Measurements from ENCODE around the gene TDP1.

Gene TDP1

DNA sequence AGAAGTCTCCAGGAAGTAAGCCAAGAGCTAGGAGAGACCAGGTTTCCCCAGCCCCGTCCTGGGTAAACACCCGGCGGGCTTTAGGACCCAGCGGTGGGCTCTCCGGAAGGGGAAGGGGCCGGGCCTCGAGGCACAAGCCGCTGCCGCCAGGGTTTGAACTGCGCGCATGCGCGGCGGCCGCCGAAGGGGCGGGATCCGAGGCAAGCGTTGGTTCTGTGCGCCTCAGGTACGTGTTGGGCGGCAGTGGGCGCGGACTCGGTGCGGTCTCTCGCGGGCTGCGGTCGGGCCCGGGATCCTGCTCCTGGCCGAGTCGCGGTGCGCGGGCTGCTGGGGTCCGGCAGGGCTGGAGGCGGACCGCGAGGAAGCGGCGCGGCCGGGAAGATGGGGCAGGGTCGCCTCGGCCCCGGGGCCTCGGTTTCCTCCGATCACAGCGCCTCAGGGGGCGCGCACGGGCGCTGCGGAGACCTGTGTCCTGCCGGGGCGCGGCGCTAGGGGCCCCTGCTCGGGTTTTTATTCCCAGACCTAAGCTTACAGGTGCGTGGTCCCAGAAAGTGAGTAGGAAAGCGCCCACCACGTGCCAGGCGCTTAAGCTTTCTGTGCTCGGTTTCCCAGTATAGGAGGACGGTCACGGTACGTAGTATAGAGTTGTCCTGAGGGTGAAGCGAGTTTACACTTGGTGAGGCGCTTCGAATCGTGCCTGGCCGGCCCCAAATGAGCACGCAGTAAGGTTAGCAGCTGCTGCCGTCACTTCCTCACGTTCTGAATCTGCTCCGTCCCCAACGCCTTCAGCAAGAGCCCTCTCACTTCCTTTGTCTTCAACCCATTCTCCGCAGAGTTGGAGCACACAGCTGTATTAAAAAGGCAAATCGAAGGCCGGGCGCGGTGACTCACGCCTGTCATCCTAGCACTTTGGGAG, at the start of gene TDP1:
Gene TDP1 (plus strand): TSS at position 183 of the 916 bp plus-strand sequence. CDS start 7,188 bp downstream, outside the sequence.
- peak; percentile 98 for DNase-seq (ENCODE audit: low spot score)

GRCh38 chr14:89906000-89906399, 49.7 kb upstream of the TDP1 start:
- no peak for DNase-seq (ENCODE audit: low spot score)

DNA sequence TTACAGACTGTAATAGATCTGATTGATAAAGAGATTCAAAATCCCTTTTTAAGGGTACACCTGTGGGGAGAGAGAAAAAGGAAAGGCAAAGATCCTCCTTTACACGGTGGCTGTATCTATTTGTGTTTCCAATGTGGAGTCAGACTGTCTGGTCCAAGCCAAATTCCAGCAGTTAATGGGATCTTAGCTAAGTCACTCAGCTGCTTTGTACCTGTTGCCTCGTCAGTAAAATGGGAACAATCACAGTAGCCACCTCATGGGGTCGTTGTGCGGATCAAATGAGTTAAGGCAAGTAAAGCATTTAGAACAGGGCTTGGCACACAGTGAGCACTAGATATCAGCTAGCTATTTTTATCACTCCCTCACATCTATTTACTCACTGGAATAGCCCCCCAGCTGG, 48.1 kb upstream of the TDP1 start:
- no peak for DNase-seq (ENCODE audit: low spot score)

DNA sequence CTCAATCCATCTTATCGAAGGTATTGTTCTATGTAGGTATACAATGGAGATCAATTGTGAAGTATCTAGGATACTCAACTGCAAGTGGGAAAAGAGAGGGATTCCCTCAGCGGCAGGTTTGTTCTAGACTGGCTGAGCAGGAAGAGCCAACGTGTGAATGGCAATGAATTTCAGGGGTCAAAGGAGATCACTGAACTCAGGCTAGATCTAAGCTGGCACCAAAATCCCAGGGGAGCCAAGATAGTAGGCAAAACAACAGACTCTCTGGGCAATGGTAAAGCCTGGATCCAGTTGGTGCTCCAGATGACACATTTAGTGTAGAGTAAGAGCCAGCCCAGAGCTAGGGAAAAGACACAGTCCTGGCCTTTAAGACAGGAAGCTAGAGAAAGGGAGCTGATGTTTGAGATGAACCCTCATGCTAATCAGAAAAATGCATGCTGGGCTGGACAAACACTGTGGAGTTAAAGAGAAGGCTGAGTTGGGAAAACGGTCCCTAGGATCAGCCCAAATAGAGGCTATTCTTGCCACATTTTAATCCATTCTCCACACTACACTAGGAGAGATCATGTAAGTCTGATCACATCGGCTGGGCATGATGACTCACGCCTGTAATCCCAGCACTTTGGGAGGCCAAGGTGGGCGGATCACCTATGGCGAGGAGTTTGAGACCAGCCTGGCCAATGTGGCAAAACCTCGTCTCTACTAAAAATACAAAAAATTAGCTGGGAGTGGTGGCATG, 46.8 kb upstream of the TDP1 start:
- no peak for DNase-seq (ENCODE audit: low spot score)

GRCh38 chr14:89909586-89909985, 46.1 kb upstream of the TDP1 start:
- DNase-seq (ENCODE audit: low spot score): no peak

GRCh38 chr14:89910691-89911009, 45.1 kb upstream of the TDP1 start:
- DNase-seq (ENCODE audit: low spot score): no peak

GRCh38 chr14:89911010-89911919, 44.5 kb upstream of the TDP1 start:
- DNase-seq (ENCODE audit: low spot score): no peak

- no peak for DNase-seq (ENCODE audit: low spot score)
These were observed 43.5 kb upstream of the TDP1 start for GRCh38 chr14:89912221-89912620.

DNA sequence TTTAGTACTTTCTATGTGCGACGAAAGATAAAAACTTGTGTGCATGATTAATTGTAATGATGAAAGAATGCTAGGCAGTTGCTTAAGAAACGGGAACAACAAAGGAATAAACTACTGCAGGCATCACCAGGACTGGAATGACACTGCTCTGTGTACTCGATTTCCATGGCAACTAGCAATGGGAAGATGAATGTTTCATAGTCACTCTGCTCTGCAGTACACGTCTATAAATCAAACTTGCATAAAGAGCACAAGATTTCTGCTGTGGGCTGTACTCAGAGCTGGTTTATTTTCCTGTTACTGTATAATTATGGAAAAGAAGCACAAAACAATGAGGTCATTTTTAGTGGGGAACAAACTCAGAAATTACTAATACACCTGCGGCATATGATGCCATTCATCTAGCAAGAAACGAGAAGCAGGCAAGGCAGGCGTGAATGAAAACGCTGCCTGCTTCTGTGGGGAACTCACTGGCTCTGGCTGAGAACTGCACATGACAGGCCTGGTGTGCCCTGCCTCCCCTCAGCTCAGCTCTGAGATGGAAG, 43.0 kb upstream of the TDP1 start:
- DNase-seq (ENCODE audit: low spot score): no peak

- DNase-seq (ENCODE audit: low spot score): no peak
These were observed 40.4 kb upstream of the TDP1 start for GRCh38 chr14:89915114-89915878.

DNA sequence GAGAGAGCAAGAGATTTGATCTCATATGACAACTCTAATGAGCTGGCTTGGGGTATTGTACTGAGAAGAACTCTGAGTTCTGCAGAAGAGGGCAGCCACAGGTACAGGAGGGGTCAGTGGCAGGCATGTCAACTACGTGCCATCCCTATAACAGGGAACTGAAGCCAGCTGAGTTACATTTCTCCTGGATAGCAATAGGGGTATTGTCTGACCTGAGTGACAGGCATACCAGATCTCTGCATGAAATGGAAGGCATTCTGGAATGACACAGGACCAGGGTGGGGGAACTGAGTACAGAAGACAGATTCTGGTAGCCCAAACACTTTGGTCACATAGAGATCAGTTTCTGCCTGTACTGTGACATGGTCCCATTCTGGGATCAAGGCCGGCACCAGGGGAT, 37.0 kb upstream of the TDP1 start:
- no peak for DNase-seq (ENCODE audit: low spot score)

GRCh38 chr14:89920056-89920455, 35.7 kb upstream of the TDP1 start:
- DNase-seq (ENCODE audit: low spot score): no peak

DNA sequence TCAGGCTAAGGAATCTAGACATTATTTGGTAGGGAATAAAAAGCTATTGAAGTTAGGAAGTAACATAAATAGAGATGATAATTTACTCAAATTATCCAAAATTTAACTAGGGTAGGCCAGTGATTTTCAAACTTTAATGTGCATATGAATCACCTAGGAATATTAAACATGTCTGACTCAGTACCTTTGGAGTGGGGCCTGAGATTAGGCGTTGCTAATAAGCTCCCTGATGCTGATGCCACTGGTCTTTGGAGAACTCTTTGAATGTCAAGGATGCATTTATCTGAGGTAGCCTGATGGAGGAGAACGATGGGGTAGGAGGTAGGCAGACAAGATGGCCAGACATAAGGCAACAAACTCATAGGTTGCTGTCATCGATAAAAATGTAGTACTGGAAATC, 34.4 kb upstream of the TDP1 start:
- no peak for DNase-seq (ENCODE audit: low spot score)

DNA sequence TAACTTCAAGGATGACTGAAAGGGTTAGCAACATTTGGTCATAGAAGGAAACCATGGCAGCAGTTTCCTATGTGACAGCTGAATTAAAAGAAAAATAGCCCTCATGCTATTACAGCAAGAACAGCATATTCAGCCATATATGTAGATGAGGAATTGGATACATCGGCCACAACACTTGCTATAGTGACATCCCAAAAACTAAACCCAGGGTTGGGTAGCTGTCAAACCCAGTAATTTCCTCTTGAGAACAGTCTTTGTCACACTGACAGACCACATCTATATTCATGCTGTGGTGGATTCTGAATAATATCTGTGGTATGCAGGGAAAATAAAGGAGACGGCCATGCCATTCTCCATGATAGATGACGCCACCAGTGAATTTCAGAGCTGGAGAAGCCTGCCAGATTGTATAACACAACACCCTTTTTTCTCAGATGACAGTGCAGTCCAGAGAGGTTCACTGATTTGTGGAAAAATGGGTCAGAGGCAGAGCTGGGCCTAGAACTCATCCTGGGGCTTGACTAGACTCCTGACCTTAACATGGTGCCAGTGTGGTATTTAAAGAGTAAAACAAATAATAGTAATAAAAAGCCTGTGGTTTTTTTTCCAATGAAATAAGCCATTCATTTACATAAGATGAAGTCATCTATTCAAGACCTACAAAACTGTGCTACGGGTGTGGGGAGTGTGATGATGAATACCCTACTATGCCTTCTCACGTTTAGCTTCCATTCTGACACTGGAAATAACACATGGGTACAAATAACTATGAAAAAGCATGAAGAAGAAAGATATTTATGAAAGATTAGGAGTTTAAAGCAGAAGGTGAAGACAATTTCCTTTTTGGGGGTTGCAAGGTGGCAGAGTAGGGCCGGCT, 33.5 kb upstream of the TDP1 start:
- DNase-seq (ENCODE audit: low spot score): no peak

GRCh38 chr14:89924268-89924667, 31.5 kb upstream of the TDP1 start:
- DNase-seq (ENCODE audit: low spot score): no peak

- no peak for DNase-seq (ENCODE audit: low spot score)
These were observed 29.0 kb upstream of the TDP1 start for GRCh38 chr14:89926694-89927093.

- DNase-seq (ENCODE audit: low spot score): no peak
These were observed 28.4 kb upstream of the TDP1 start for GRCh38 chr14:89927186-89927865.

GRCh38 chr14:89933002-89933401, 22.7 kb upstream of the TDP1 start:
- DNase-seq (ENCODE audit: low spot score): no peak

DNA sequence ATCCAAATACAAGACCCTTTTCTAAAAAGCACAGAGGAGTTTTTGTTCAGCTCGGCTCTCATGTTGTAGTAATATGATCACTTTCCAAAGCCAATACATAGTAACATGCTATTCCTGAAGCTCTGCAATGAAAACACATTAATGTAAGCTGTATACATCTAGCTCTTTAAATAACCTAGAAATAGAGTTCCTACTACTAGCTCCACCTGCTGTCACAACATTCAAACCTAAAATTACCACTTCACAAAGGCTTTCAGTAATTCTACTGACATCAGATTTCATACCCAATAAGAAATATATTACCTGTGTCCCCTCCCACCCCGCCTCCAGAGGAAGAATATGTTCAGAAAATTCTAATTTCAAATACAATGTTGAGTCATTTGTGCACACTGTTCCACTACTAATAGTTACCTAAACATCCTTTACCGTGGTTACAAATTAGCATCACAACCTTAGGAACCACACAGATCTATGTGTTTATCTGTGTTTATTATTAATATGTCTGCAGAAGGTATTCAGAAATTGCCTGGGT, 19.0 kb upstream of the TDP1 start:
- no peak for DNase-seq (ENCODE audit: low spot score)

Measured in ecto neural progenitor cell (in vitro differentiated cells).